Activated B cell treated with CpG ODN at 0.5 μM for 24 hours (primary cell): Measurements from ENCODE around the gene GATA6. TPM values are rescaled to one million over a fixed set of nuclear protein-coding genes. Genes with fewer than 3 reads are reported as not detected.

Experiments
- ATAC-seq: fragments of 200-7000 bp; cut with Tn5 transposase; one replicate; pipeline ENCODE4 v1.10.0; 2021; ENCODE audit warnings: low read depth, mild to moderate bottlenecking, moderate library complexity
- CTCF ChIA-PET: fragments of 350-600 bp; sonication (Branson Sonifier 250); formaldehyde crosslinking; loops from one replicate; lab custom pipeline; 2021; ENCODE audit warnings: antibody characterized with exemption; lab: Charles Lee
- POLR2A ChIA-PET: fragments of 350-600 bp; sonication (Branson Sonifier 250); formaldehyde crosslinking; loops from one replicate; lab custom pipeline; 2021; ENCODE audit warnings: antibody characterized with exemption; lab: Charles Lee
- DNase-seq: peaks from one replicate; pipeline ENCODE4 v3.0.0; 2022
- H3K27ac Mint-ChIP-seq: one replicate; pipeline ENCODE4 v1.8.0; 2020; ENCODE audit warnings: mixed read lengths
- H3K27me3 Mint-ChIP-seq: one replicate; pipeline ENCODE4 v1.8.0; 2021; ENCODE audit warnings: mixed read lengths
- H3K36me3 Mint-ChIP-seq: one replicate; pipeline ENCODE4 v1.8.0; 2021; ENCODE audit warnings: low read depth, mixed read lengths
- H3K4me1 Mint-ChIP-seq: one replicate; pipeline ENCODE4 v1.8.0; 2021; ENCODE audit warnings: mixed read lengths
- H3K4me3 Mint-ChIP-seq: one replicate; pipeline ENCODE4 v1.8.0; 2020; ENCODE audit warnings: mild to moderate bottlenecking, mixed read lengths
- H3K9me3 Mint-ChIP-seq: one replicate; pipeline ENCODE4 v1.8.0; 2020; ENCODE audit warnings: mixed read lengths
- intact Hi-C: fragments of 100-400 bp; cut with micrococcal nuclease; formaldehyde crosslinking; loops from one replicate; pipeline ENCODE4 v1.15.1; 2024
- total RNA-seq: library from RNA; stranded (reverse); gene quantifications from 2 replicates; pipeline ENCODE4 v1.2.3, GENCODE V29; 2022
- TF ChIP-seq, protein P1 (sequence below): fragments of 200-600 bp; IDR thresholded peaks from one replicate; pipeline ENCODE4 v1.8.0; 2022; ENCODE audit warnings: antibody characterized with exemption, mild to moderate bottlenecking

Gene GATA6
- total RNA-seq, 1 donor from 2014 or later = not detected

DNA sequence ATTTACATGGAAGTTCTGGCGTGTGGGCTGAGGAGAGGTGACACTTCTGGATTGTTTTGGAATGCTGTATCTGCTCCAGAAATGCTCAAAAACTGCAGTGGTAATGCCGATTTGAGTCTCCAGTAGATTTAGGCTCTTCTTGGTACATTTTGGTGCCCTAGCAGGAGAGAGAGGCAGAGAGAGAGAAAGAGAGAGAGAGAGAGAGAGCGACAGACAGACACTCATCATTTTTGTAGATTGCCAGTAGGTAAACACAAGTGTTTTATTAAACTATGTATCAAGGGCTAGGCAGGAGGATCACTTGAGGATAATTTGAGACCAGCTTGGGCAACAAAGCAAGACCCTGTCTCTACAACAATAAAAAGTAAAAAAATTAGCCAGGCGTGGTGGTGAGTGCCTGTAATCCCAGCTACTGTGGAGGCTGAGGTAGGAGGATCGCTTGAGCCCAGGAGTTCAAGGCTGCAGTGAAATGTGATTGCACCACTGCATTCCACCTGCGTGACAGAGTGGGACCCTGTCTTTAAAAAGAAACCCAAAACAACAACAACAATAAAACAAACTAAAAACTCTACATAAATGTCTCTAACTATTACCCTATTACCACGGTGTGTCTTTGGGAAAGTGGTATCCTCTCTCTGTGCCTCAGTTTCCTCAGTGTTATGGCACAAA is 60.2 kb downstream of the GATA6 start:
- TF ChIP-seq, protein P1, sequence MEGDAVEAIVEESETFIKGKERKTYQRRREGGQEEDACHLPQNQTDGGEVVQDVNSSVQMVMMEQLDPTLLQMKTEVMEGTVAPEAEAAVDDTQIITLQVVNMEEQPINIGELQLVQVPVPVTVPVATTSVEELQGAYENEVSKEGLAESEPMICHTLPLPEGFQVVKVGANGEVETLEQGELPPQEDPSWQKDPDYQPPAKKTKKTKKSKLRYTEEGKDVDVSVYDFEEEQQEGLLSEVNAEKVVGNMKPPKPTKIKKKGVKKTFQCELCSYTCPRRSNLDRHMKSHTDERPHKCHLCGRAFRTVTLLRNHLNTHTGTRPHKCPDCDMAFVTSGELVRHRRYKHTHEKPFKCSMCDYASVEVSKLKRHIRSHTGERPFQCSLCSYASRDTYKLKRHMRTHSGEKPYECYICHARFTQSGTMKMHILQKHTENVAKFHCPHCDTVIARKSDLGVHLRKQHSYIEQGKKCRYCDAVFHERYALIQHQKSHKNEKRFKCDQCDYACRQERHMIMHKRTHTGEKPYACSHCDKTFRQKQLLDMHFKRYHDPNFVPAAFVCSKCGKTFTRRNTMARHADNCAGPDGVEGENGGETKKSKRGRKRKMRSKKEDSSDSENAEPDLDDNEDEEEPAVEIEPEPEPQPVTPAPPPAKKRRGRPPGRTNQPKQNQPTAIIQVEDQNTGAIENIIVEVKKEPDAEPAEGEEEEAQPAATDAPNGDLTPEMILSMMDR = no peak
- ChIA-PET POLR2A (no interaction called here), CTCF (no interaction called here)
- intact Hi-C loops = no loop called here
- Mint-ChIP-seq H3K36me3 (no peaks in the 10 kb centered on the region), H3K4me3 (no peak overlapping the region), H3K27me3 (no peaks in the 10 kb centered on the region), H3K9me3 (no peaks in the 10 kb centered on the region), H3K27ac (no peak overlapping the region), H3K4me1 (no peaks in the 10 kb centered on the region)
- ATAC-seq (no peak), DNase-seq (no peak)

DNA sequence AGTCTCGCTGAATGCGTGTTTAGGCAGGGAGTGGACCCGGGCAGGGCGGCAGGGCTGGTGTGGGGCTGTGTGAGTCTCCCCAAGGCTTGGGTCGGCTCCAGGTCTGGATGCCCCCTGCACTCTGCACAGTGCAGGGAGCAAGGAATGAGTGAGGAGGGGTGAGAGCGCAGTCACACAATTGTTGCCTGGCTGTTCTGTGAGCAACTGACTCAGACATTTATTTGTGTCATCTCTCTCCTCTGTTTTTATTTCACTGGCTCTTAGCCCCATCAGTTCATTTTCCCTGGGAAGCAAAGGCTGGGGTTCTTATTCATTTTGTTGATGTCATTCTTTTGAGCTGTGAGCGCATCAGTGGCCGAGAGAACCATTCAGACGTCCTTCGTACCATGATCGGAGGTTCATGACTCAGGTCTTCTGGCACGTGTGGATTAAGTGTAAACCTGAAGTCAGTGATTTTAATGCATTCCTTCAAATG is 61.1 kb downstream of the GATA6 start:
- Mint-ChIP-seq H3K27ac (no peak overlapping the region), H3K36me3 (no peaks in the 10 kb centered on the region), H3K4me3 (no peak overlapping the region), H3K9me3 (no peaks in the 10 kb centered on the region), H3K4me1 (no peaks in the 10 kb centered on the region), H3K27me3 (no peaks in the 10 kb centered on the region)
- POLR2A ChIA-PET = no interaction called here
- intact Hi-C loops = no loop called here
- DNase-seq = no peak
- no peak for ATAC-seq
- TF ChIP-seq, protein P1 = no peak
- CTCF ChIA-PET = no interaction called here

DNA sequence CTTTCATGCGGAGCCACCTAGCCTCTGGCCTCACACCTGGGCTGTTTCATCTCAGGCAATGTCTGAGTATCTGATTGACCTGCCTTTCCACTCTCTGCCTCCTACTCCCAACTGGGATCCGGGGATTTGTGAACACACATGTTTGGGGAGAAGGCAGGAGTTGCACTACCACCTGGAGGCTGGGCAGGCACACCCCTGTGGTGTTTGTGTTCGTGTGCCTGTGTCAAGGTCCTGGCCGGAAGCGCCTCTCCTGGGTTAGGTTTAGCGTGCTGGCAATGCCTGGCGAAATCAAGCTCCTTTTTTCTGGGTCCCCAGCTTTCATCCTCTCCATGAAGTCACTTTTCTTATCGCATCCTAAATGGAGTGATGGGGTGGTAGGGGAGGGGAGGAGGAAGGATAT is 63.9 kb downstream of the GATA6 start:
- no peak for ATAC-seq
- POLR2A ChIA-PET = no interaction called here
- Mint-ChIP-seq H3K36me3 (no peaks in the 10 kb centered on the region), H3K27ac (no peak overlapping the region), H3K27me3 (no peaks in the 10 kb centered on the region), H3K9me3 (no peaks in the 10 kb centered on the region), H3K4me3 (no peak overlapping the region), H3K4me1 (no peaks in the 10 kb centered on the region)
- CTCF ChIA-PET = no interaction called here
- TF ChIP-seq, protein P1 = no peak
- no peak for DNase-seq
- intact Hi-C loops = no loop called here

DNA sequence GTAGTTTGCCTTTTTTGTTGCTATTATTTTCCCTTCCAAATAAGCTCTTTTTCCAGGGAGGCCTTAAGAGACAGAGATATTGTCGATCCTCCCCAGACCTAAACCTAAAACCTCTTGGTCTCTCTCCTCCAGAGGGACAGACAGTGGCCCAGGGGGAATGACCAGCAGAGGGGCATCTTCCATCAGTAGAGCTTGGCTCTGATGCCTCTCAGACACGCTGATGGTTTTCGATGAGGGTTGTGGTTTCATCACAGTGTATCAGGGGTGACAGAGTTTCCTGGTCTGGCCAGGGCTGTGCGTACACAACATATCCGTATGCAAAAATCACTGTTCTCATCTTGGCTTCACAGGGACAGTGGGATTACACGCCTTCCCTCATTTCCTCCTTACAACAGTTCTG is 68.6 kb downstream of the GATA6 start:
- intact Hi-C loops = no loop called here
- no peaks in the 10 kb centered on the region for H3K27me3 Mint-ChIP-seq
- TF ChIP-seq, protein P1 = no peak
- CTCF ChIA-PET = no interaction called here
- DNase-seq = no peak
- POLR2A ChIA-PET = no interaction called here
- H3K9me3 Mint-ChIP-seq = no peaks in the 10 kb centered on the region
- no peaks in the 10 kb centered on the region for H3K36me3 Mint-ChIP-seq
- H3K27ac Mint-ChIP-seq = no peak overlapping the region
- no peaks in the 10 kb centered on the region for H3K4me1 Mint-ChIP-seq
- H3K4me3 Mint-ChIP-seq = no peak overlapping the region
- ATAC-seq = no peak

DNA sequence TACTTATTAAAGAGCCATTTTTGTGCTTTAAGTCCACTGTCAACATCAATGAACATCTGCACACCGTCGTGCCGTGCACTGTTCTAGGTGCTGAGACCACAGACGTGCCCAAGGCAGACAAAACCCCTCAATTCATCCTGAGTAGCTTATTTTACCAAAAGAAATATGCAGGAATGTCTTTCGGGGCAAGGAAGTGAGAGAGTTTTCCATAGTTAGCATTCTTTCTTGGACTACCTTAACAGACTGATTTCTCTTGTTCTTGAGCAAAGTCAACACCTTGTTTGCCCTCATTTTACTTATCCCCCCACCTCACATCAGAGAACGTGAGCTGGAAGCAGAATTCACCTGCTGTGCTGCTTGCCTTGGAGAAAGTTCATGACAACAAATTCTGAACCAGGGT is 69.3 kb downstream of the GATA6 start:
- Mint-ChIP-seq H3K27ac (no peak overlapping the region), H3K9me3 (no peaks in the 10 kb centered on the region), H3K27me3 (no peaks in the 10 kb centered on the region), H3K4me3 (no peak overlapping the region), H3K4me1 (no peaks in the 10 kb centered on the region), H3K36me3 (no peaks in the 10 kb centered on the region)
- intact Hi-C loops = no loop called here
- DNase-seq (no peak), ATAC-seq (no peak)
- CTCF ChIA-PET = no interaction called here
- POLR2A ChIA-PET = no interaction called here
- TF ChIP-seq, protein P1 = no peak
